Ramos (cell line): ENCODE data around the gene RBM6.

ENCODE experiments used
- in situ Hi-C: fragments of 300-500 bp; cut with MboI; formaldehyde crosslinking; loops from one replicate; pipeline ENCODE4 v1.14.3; 2022; ENCODE audit warnings: low sequenced_read_pairs; ENCODE audit not compliant: unreplicated experiment

RBM6 gene

DNA sequence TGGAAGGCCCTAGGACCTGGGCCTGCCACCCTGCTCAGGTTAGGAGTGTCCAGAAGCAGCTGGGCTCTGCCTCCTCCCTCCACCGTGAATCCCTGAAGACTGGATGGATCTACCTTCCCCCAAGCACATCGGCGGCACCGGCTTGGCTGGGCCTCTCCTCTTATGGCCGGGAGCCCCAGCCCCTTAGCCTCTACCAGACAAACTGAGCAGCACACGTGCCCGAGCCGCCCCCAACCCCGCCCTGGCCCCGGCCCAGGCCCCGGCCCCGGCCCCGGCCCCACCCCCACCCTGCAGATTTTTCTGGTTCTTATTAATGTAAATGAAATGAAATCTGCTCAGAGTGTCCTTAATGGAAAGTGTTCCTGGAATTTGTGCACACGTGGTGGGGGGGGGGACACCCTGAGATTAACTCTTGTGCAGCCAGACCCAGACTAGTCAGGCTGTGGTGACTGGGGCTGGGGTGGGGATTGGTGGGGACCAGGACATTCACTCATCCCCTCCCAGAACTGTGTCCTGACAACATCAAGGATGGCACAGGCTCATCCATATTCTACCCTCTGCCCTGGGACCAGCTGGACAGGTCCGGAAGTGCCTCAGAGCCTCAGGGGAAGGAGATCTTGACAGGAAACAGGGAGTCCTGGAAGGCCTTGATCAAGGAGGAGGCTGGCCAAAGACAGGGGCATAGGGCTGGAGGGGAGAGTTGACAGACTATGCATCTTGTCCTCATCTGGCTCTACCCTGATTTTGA is 184.3 kb downstream of the RBM6 start:
- in situ Hi-C loops, result no loop called here

DNA sequence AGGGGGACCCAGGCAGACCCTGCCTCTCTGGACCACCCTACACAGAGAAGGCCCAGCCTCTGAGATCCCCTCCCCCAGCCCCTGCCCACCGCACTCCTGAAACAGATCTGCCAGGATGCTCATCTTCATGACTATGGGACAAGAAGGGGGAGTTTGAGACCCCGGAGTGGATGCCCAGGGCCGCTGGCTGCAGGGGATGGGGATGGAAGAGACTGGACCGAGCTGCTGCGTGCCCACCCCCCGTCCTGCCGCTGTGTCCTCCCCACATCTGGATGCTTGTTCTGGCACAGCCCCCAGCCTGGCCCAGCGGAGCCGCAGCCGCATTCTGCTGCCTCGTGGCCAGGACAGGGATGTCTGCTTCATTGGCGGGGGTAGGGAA is 184.8 kb downstream of the RBM6 start:
- in situ Hi-C loops, result no loop called here

GRCh38 chr3:50125541-50126286 is 185.8 kb downstream of the RBM6 start:
- in situ Hi-C loops, result no loop called here

DNA sequence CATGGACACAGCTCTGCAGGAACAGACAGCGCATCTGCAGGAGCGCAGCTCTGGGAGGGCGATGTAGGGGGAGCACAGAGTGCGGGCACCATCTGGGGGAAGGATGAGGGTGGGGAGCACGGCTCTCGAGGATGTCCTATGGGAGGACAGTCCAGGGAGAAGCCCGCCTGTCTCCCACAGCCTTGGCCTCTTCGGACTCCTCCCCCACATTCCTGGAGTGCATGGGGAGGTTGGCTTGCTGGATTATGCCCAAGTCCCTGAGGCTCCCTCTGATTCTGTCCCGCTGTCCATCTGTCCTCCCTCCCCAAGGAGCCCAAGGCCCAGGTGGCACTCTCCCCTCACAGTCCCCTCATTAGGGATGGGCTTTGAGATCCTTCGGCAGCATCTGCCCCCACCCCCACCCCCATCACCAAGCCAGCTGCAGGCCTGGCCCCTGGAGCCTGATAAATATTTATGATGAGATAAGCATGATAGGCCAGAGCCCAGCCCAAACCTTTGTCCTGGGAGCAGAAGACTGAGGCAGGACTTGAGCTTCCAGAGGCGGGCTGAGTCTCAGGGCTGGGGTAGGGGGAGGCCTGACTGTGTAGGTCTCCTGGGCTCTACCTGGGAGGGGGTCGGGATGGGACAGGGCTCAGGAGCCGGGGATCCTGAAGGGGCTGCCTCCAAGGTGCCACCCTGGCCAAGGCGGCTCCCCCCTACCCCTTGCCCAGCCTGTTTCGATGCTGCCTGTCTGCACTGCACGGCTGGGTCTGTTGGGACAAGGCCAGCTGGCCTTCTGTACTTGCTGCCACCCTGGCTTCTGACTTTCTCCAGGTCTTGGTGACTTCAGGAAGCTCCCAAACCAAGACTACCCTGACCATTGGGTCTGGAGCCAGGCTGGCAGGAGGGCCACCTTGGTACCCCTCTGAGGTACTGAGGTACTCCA is 186.6 kb downstream of the RBM6 start:
- in situ Hi-C loops, result no loop called here
